ENCODE measurements around the gene TANC1.

DNA sequence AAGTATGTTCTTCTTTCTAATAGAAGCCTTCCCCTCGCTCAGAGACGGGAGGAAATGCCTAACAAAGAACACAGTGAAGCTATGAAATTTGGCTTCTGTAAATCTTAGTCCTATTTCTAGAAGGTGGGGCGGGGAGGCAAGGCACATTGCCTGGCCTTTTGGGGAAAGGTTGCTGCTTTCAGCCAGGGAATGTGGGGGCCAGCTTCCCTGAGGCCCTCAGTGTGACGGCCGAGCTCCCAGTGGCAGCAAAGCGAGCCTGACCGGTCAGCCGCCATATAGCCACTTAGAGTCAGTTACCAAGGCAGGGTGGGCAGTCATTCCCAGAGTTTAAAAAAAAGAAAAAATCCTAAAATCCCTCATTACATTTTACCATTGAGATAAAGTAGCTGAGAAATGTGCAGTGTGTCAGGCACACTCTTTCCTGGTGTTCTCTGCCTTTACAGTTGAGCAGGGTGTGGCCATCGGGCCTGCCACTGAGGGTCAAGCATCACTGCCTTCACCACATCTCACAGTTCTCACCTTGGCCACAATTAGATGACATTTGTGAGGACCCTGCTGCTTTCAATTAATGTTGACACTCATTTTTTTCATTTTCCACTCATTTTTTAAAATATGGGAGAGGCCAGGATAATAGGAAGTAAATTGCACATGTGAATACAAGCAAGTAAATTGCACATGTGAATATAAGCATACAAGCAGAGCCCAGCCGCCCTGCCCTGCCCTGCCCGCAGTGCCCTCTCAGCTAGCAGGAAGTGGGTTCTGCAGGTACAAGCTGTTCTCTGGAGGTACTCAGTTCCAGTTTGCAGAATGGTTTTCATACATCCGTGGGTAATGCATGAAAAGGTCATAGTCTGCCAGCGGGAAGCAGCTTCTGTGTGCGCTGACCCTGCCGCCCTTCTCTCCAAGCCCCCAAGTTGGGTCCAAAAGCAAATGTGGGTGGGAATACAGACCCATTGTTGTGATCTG is 241.2 kb downstream of the TANC1 start:
- TF ChIP-seq, protein P1, sequence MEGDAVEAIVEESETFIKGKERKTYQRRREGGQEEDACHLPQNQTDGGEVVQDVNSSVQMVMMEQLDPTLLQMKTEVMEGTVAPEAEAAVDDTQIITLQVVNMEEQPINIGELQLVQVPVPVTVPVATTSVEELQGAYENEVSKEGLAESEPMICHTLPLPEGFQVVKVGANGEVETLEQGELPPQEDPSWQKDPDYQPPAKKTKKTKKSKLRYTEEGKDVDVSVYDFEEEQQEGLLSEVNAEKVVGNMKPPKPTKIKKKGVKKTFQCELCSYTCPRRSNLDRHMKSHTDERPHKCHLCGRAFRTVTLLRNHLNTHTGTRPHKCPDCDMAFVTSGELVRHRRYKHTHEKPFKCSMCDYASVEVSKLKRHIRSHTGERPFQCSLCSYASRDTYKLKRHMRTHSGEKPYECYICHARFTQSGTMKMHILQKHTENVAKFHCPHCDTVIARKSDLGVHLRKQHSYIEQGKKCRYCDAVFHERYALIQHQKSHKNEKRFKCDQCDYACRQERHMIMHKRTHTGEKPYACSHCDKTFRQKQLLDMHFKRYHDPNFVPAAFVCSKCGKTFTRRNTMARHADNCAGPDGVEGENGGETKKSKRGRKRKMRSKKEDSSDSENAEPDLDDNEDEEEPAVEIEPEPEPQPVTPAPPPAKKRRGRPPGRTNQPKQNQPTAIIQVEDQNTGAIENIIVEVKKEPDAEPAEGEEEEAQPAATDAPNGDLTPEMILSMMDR (IDR thresholded peaks at IDR 0.05): no peak
- TF ChIP-seq POLR2A (IDR thresholded peaks at IDR 0.05): no peak

Data from testis (tissue), 2 donors.